SK-N-SH (cell line): Measurements from ENCODE around the gene KCTD17. TPM values are rescaled to one million over a fixed set of nuclear protein-coding genes. Genes with fewer than 3 reads are reported as not detected.

ENCODE experiments used
- CTCF ChIA-PET: fragments of 300-600, 350-600 bp; formaldehyde crosslinking; extraction: SDS; loops from one replicate; lab custom pipeline; 2021; lab: Yijun Ruan, JAX
- POLR2A ChIA-PET: fragments of 350-600 bp; sonication (Branson Sonifier 250); formaldehyde crosslinking; extraction: SDS; loops from one replicate; lab custom pipeline; 2020; ENCODE audit warnings: antibody characterized with exemption, inconsistent platforms; lab: Yijun Ruan, JAX
- DNase-seq: peaks from one replicate; pipeline ENCODE4 v3.0.0; 2012
- H2AFZ ChIP-seq: fragments of 200-600 bp; sonication (generic); 2 replicates; pipeline ENCODE4 v1.8.1; 2016; ENCODE audit warnings: antibody characterized with exemption, mild to moderate bottlenecking, low read depth
- H3F3A ChIP-seq: fragments of 200-600 bp; sonication (generic); replicated peaks from 2 replicates; pipeline ENCODE3; 2016; ENCODE audit warnings: antibody characterized with exemption, mild to moderate bottlenecking; ENCODE audit not compliant: insufficient read depth
- H3K27ac ChIP-seq, 2 experiments: fragments of 200-500 bp in 1 of 2; fragments of 200-600 bp in 1 of 2; sonication (Bioruptor generic) in 1 of 2; sonication (generic), shearing (Covaris generic) in 1 of 2; 2 replicates each; pipeline versions ENCODE4 v1.5.1 to v1.6.1; 2014 to 2016; ENCODE audit warnings: low read depth in 2 of 2, inconsistent platforms in 1 of 2, low read length in 1 of 2, mild to moderate bottlenecking in 1 of 2, mixed read lengths in 1 of 2
- H3K27me3 ChIP-seq: fragments of 200-600 bp; sonication (generic), shearing (Covaris generic); 2 replicates; pipeline ENCODE4 v1.6.1; 2016; ENCODE audit warnings: mixed run types; ENCODE audit not compliant: insufficient read depth
- H3K36me3 ChIP-seq, 2 experiments: fragments of 200-500 bp in 1 of 2; fragments of 200-600 bp in 1 of 2; sonication (Bioruptor generic) in 1 of 2; sonication (generic) in 1 of 2; replicated peaks in 1 of 2; 2 replicates each; pipeline versions ENCODE3 to v1.5.1; 2014 to 2016; ENCODE audit warnings: low read length in 1 of 2, mild to moderate bottlenecking in 1 of 2; ENCODE audit not compliant: insufficient read depth in 2 of 2, control insufficient read depth in 1 of 2
- H3K4me1 ChIP-seq, 2 experiments: fragments of 200-500 bp in 1 of 2; fragments of 200-600 bp in 1 of 2; sonication (Bioruptor generic) in 1 of 2; sonication (generic), shearing (Covaris generic) in 1 of 2; 2 replicates each; pipeline versions ENCODE4 v1.5.1 to v1.6.1; 2014 to 2016; ENCODE audit warnings: low read depth in 1 of 2, low read length in 1 of 2, mixed run types in 1 of 2; ENCODE audit not compliant: insufficient read depth in 2 of 2, control insufficient read depth in 1 of 2
- H3K4me2 ChIP-seq: fragments of 200-600 bp; sonication (generic), shearing (Covaris generic); 2 replicates; pipeline ENCODE4 v1.6.1; 2017; ENCODE audit warnings: mixed run types
- H3K4me3 ChIP-seq, 2 experiments: fragments of 200-500 bp in 1 of 2; fragments of 200-600 bp in 1 of 2; sonication (Bioruptor generic) in 1 of 2; sonication (generic), shearing (Covaris generic) in 1 of 2; 2 replicates each; pipeline versions ENCODE4 v1.5.1 to v1.8.1; 2014 to 2016; ENCODE audit warnings: low read depth in 2 of 2, inconsistent platforms in 1 of 2, low read length in 1 of 2, mild to moderate bottlenecking in 1 of 2, mixed read lengths in 1 of 2, moderate library complexity in 1 of 2
- H3K79me2 ChIP-seq: fragments of 200-600 bp; sonication (generic); 2 replicates; pipeline ENCODE4 v1.8.1; 2017; ENCODE audit warnings: mild to moderate bottlenecking; ENCODE audit not compliant: insufficient read depth
- H3K9ac ChIP-seq: fragments of 200-600 bp; sonication (generic); 2 replicates; pipeline ENCODE4 v1.6.1; 2017; ENCODE audit warnings: mixed run types
- H3K9me2 ChIP-seq: fragments of 200-600 bp; sonication (generic); 2 replicates; pipeline ENCODE4 v1.6.1; 2017; ENCODE audit warnings: mixed run types
- H3K9me3 ChIP-seq: fragments of 200-600 bp; sonication (generic); 2 replicates; pipeline ENCODE4 v1.6.1; 2017; ENCODE audit warnings: mixed run types, mild to moderate bottlenecking, moderate library complexity
- H4K20me1 ChIP-seq: fragments of 200-600 bp; sonication (generic); 2 replicates; pipeline ENCODE4 v1.6.1; 2017; ENCODE audit warnings: mild to moderate bottlenecking, mixed run types; ENCODE audit not compliant: insufficient read depth
- CHD2 ChIP-seq: fragments of 150-350 bp; IDR thresholded peaks from 2 replicates; pipeline ENCODE4 v1.6.1; 2018; ENCODE audit warnings: low read length; ENCODE audit not compliant: partially characterized antibody
- ELF1 ChIP-seq: IDR thresholded peaks from 2 replicates; pipeline ENCODE4 v1.4.0; 2012
- FOXJ3 ChIP-seq: sonication (generic); formaldehyde crosslinking; IDR thresholded peaks from 2 replicates; pipeline ENCODE4 v1.5.1; 2020; ENCODE audit warnings: mild to moderate bottlenecking, missing genetic modification reagents
- JUND ChIP-seq: IDR thresholded peaks from 2 replicates; pipeline ENCODE4 v1.4.0; 2012
- MEF2A ChIP-seq: IDR thresholded peaks from 2 replicates; pipeline ENCODE4 v1.4.0; 2012; ENCODE audit warnings: low read depth, borderline replicate concordance
- POLR2AphosphoS5 ChIP-seq: IDR thresholded peaks from 2 replicates; pipeline ENCODE4 v1.6.1; 2012; ENCODE audit warnings: low read depth, low read length
- RAD21 ChIP-seq: IDR thresholded peaks from 2 replicates; pipeline ENCODE4 v1.6.1; 2012; ENCODE audit warnings: mild to moderate bottlenecking, low read length
- RFX5 ChIP-seq: IDR thresholded peaks from 2 replicates; pipeline ENCODE4 v1.6.1; 2012; ENCODE audit warnings: mild to moderate bottlenecking, improper control_type of control experiment, low read length
- SMC3 ChIP-seq: IDR thresholded peaks from 2 replicates; pipeline ENCODE4 v1.6.1; 2012; ENCODE audit warnings: low read depth, low read length, improper control_type of control experiment
- TEAD4 ChIP-seq: IDR thresholded peaks from 2 replicates; pipeline ENCODE4 v1.4.0; 2012; ENCODE audit warnings: mild to moderate bottlenecking, borderline replicate concordance; ENCODE audit not compliant: insufficient read depth
- YY1 ChIP-seq: IDR thresholded peaks from 2 replicates; pipeline ENCODE4 v1.4.0; 2012; ENCODE audit warnings: low read depth, mild to moderate bottlenecking
- WGBS: methylation state at CpG from one replicate; pipeline ENCODE4 v1.1.6; 2017; ENCODE audit warnings: low lambda C conversion rate; 5-methylcytosine and 5-hydroxymethylcytosine counted together
- polyA plus RNA-seq, 3 experiments: library from polyadenylated mRNA; depleted of rRNA; stranded (reverse); fragments of >200 nt; gene quantifications; 2 replicates each; pipeline ENCODE4 v1.2.3, GENCODE V29; 2012
- TF ChIP-seq, protein P1 (sequence below): IDR thresholded peaks from 2 replicates; pipeline ENCODE4 v1.4.0; 2012; ENCODE audit warnings: low read depth, borderline replicate concordance
- TF ChIP-seq, protein P2 (sequence below): IDR thresholded peaks from 2 replicates; pipeline ENCODE4 v1.4.0; 2012; ENCODE audit warnings: low read depth
- TF ChIP-seq, protein P3 (sequence below): fragments of 150-350 bp; IDR thresholded peaks from 2 replicates; pipeline ENCODE4 v1.6.1; 2016; ENCODE audit warnings: mild to moderate bottlenecking, low read depth, low read length
- TF ChIP-seq, protein P4 (sequence below): IDR thresholded peaks from 2 replicates; pipeline ENCODE4 v1.6.1; 2012; ENCODE audit warnings: mild to moderate bottlenecking, low read depth, low read length, moderate library complexity
- TF ChIP-seq, protein P5 (sequence below): IDR thresholded peaks from 2 replicates; pipeline ENCODE4 v1.4.0; 2012; ENCODE audit warnings: low read depth, borderline replicate concordance

The KCTD17 gene
- polyA plus RNA-seq, 1 of the 3 experiments (the other 2 are of a cell fraction) = 57.8 TPM

DNA sequence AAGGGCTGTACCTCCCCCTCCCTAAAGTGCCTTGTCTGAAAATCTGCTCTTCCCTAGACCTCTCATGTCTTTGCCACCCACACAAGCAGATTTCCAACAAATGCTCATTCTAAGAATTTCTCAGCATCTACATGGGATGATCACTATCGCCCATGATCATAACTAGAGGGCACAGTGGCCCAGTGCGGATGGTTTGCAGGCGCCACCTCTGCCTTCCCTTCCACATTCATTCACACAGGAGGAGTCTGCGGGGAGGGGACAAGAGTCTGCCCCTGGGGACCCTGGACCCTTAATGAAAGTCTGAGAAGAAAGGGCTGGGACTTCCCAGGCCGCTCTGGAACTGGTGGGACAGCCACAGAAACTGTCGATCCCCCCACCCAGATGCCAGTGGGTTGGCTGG lies 28.9 kb downstream of the KCTD17 start:
- no peak for DNase-seq
- H3K79me2 ChIP-seq = no peaks in the 10 kb centered on the region
- H2AFZ ChIP-seq = no peak overlapping the region
- H3K27ac ChIP-seq = no peak overlapping the region
- H4K20me1 ChIP-seq = no peaks in the 10 kb centered on the region
- H3F3A ChIP-seq = no peaks in the 10 kb centered on the region
- H3K9ac ChIP-seq = no peak overlapping the region
- ChIA-PET CTCF (interaction anchor here (1.1 to 1.6 kb wide), 4 partner anchors 18 to 180 kb away, joined by 3 to 4 read pairs (median 4); no protein-coding TSS in a partner anchor), POLR2A (no interaction called here)
- H3K4me3 ChIP-seq = no peak overlapping the region
- no peak overlapping the region for H3K4me2 ChIP-seq
- H3K9me2 ChIP-seq = no peaks in the 10 kb centered on the region
- no peaks in the 10 kb centered on the region for H3K4me1 ChIP-seq
- peaks cover 21% of the 10 kb centered on the region for H3K27me3 ChIP-seq
- 68% methylated on average over 6 of the region's 6 CpGs for WGBS
- TF ChIP-seq, protein P1, sequence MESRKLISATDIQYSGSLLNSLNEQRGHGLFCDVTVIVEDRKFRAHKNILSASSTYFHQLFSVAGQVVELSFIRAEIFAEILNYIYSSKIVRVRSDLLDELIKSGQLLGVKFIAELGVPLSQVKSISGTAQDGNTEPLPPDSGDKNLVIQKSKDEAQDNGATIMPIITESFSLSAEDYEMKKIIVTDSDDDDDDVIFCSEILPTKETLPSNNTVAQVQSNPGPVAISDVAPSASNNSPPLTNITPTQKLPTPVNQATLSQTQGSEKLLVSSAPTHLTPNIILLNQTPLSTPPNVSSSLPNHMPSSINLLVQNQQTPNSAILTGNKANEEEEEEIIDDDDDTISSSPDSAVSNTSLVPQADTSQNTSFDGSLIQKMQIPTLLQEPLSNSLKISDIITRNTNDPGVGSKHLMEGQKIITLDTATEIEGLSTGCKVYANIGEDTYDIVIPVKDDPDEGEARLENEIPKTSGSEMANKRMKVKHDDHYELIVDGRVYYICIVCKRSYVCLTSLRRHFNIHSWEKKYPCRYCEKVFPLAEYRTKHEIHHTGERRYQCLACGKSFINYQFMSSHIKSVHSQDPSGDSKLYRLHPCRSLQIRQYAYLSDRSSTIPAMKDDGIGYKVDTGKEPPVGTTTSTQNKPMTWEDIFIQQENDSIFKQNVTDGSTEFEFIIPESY = no peak
- TF ChIP-seq CHD2 (no peak), POLR2AphosphoS5 (no peak)
- no peaks in the 10 kb centered on the region for H3K36me3 ChIP-seq
- no peaks in the 10 kb centered on the region for H3K9me3 ChIP-seq

DNA sequence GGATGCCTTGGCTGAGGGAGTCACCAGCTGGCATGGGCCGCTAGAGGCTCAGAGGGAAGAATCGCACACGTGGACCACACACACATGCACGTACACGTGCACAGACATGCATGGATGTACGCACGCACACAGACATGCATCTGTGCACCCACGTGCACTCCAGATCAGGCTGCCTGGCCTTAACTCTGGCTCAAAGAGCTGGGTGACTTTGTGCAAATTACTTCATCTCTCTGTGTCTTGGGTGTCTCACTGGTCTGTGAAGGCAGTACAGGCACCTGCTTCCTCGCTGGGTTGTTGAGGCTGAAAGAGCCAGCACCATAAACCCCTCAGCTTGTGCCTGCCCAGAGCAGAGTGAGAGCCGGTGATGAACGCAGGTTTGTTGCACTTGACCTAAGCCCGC lies 29.3 kb downstream of the KCTD17 start:
- Histone ChIP-seq H3K79me2 (no peaks in the 10 kb centered on the region), H3F3A (no peaks in the 10 kb centered on the region), H3K4me1 (no peaks in the 10 kb centered on the region), H3K27me3 (peaks cover 17% of the 10 kb centered on the region), H3K4me3 (no peak overlapping the region), H3K9me3 (no peaks in the 10 kb centered on the region), H3K27ac (no peak overlapping the region), H3K9me2 (no peaks in the 10 kb centered on the region), H3K4me2 (no peak overlapping the region), H3K9ac (no peak overlapping the region), H3K36me3 (no peaks in the 10 kb centered on the region), H4K20me1 (no peaks in the 10 kb centered on the region), H2AFZ (no peak overlapping the region)
- WGBS = 92% methylated on average over 11 of the region's 12 CpGs
- POLR2A ChIA-PET = no interaction called here
- CTCF ChIA-PET = interaction anchor here (1.2 to 1.6 kb wide), 3 partner anchors 103 to 179 kb away, joined by 3 to 4 read pairs (median 4); no protein-coding TSS in a partner anchor
- DNase-seq = no peak
- TF ChIP-seq, protein P2, sequence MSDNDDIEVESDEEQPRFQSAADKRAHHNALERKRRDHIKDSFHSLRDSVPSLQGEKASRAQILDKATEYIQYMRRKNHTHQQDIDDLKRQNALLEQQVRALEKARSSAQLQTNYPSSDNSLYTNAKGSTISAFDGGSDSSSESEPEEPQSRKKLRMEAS = no peak
- TF ChIP-seq, protein P3, sequence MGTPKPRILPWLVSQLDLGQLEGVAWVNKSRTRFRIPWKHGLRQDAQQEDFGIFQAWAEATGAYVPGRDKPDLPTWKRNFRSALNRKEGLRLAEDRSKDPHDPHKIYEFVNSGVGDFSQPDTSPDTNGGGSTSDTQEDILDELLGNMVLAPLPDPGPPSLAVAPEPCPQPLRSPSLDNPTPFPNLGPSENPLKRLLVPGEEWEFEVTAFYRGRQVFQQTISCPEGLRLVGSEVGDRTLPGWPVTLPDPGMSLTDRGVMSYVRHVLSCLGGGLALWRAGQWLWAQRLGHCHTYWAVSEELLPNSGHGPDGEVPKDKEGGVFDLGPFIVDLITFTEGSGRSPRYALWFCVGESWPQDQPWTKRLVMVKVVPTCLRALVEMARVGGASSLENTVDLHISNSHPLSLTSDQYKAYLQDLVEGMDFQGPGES = no peak
- no peak for TF ChIP-seq ELF1
- TF ChIP-seq JUND = no peak
- TF ChIP-seq, protein P4, sequence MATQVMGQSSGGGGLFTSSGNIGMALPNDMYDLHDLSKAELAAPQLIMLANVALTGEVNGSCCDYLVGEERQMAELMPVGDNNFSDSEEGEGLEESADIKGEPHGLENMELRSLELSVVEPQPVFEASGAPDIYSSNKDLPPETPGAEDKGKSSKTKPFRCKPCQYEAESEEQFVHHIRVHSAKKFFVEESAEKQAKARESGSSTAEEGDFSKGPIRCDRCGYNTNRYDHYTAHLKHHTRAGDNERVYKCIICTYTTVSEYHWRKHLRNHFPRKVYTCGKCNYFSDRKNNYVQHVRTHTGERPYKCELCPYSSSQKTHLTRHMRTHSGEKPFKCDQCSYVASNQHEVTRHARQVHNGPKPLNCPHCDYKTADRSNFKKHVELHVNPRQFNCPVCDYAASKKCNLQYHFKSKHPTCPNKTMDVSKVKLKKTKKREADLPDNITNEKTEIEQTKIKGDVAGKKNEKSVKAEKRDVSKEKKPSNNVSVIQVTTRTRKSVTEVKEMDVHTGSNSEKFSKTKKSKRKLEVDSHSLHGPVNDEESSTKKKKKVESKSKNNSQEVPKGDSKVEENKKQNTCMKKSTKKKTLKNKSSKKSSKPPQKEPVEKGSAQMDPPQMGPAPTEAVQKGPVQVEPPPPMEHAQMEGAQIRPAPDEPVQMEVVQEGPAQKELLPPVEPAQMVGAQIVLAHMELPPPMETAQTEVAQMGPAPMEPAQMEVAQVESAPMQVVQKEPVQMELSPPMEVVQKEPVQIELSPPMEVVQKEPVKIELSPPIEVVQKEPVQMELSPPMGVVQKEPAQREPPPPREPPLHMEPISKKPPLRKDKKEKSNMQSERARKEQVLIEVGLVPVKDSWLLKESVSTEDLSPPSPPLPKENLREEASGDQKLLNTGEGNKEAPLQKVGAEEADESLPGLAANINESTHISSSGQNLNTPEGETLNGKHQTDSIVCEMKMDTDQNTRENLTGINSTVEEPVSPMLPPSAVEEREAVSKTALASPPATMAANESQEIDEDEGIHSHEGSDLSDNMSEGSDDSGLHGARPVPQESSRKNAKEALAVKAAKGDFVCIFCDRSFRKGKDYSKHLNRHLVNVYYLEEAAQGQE = no peak
- TF ChIP-seq YY1 = no peak
- no peak for TF ChIP-seq RFX5
- no peak for TF ChIP-seq FOXJ3 (CRISPR knock-in tag)
- TF ChIP-seq, protein P5, sequence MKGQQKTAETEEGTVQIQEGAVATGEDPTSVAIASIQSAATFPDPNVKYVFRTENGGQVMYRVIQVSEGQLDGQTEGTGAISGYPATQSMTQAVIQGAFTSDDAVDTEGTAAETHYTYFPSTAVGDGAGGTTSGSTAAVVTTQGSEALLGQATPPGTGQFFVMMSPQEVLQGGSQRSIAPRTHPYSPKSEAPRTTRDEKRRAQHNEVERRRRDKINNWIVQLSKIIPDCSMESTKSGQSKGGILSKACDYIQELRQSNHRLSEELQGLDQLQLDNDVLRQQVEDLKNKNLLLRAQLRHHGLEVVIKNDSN = no peak
- TF ChIP-seq RAD21 = no peak
- no peak for TF ChIP-seq SMC3
- TF ChIP-seq TEAD4 = no peak
- TF ChIP-seq MEF2A = no peak
